GM12878 (cell line): ENCODE results near the gene LRRC61. TPM values are rescaled to one million over a fixed set of nuclear protein-coding genes. Genes with fewer than 3 reads are reported as not detected.

ENCODE experiments used
- ATAC-seq: fragments of 200-7000 bp; cut with Tn5 transposase; 3 replicates; pipeline ENCODE4 v1.9.1; 2020; ENCODE audit warnings: mild to moderate bottlenecking, moderate library complexity
- BruUV-seq: library from RNA; stranded (reverse); fragments of 400-500 nt; replicated peaks from 2 replicates; lab custom pipeline; 2021; lab: Mats Ljungman, UMichigan
- CTCF ChIA-PET: fragments of 300-600 bp; sonication (Branson Sonifier 250); formaldehyde crosslinking; extraction: SDS; loops from one replicate; lab custom pipeline; 2021; ENCODE audit warnings: inconsistent platforms; lab: Yijun Ruan, JAX
- POLR2A ChIA-PET: fragments of 350-600 bp; formaldehyde crosslinking; extraction: SDS; loops from one replicate; lab custom pipeline; 2021; ENCODE audit warnings: inconsistent platforms; lab: Charles Lee
- RAD21 ChIA-PET: fragments of 300-600 bp; sonication (Branson Sonifier 250); formaldehyde crosslinking; loops from one replicate; lab custom pipeline; 2023; ENCODE audit warnings: antibody characterized with exemption; ENCODE audit not compliant: unreplicated experiment; lab: Charles Lee
- SMC1A ChIA-PET: fragments of 300-600 bp; sonication (Branson Sonifier 250); formaldehyde crosslinking; loops from one replicate; lab custom pipeline; 2023; ENCODE audit not compliant: unreplicated experiment, uncharacterized antibody; lab: Charles Lee
- DNase-seq: peaks from one replicate; pipeline ENCODE4 v3.0.0-alpha.2; 2011; ENCODE audit warnings: low read depth, low spot score
- FAIRE-seq: peaks from 3 replicates; lab custom pipeline; 2011; peaks lifted over from hg19 to GRCh38; lab: Jason Lieb, UNC
- H2AFZ ChIP-seq: 2 replicates; pipeline ENCODE4 v1.6.0; 2011; ENCODE audit warnings: low read depth, low read length, control low read depth; ENCODE audit not compliant: control insufficient read depth
- H3K27ac ChIP-seq: 2 replicates; pipeline ENCODE4 v1.5.1; 2011; ENCODE audit warnings: control low read depth; ENCODE audit not compliant: control insufficient read depth, insufficient read depth
- H3K27me3 ChIP-seq, 2 experiments: replicated peaks in 1 of 2; 2 replicates each; pipeline versions ENCODE4 v1.6.0 to v1.6.1; 2011; ENCODE audit warnings: low read length in 1 of 2; ENCODE audit not compliant: control insufficient read depth in 2 of 2, insufficient read depth in 2 of 2
- H3K36me3 ChIP-seq, 2 experiments: 2 replicates each; pipeline ENCODE4 v1.5.1; 2011; ENCODE audit warnings: low read length in 1 of 2; ENCODE audit not compliant: control insufficient read depth in 2 of 2, insufficient read depth in 2 of 2
- H3K4me1 ChIP-seq: 2 replicates; pipeline ENCODE4 v1.6.1; 2011; ENCODE audit warnings: mild to moderate bottlenecking, low read length, moderate library complexity, mixed read lengths; ENCODE audit not compliant: control insufficient read depth, insufficient read depth
- H3K4me2 ChIP-seq: 2 replicates; pipeline ENCODE4 v1.6.0; 2011; ENCODE audit warnings: control low read depth; ENCODE audit not compliant: control insufficient read depth, insufficient read depth
- H3K4me3 ChIP-seq: fragments of 200-600 bp; sonication (generic); 2 replicates; pipeline ENCODE4 v1.5.1; 2016
- H3K79me2 ChIP-seq: 2 replicates; pipeline ENCODE4 v1.6.0; 2011; ENCODE audit warnings: low read length; ENCODE audit not compliant: control insufficient read depth, insufficient read depth
- H3K9ac ChIP-seq: 2 replicates; pipeline ENCODE4 v1.8.0; 2011; ENCODE audit warnings: low read length, control low read depth, mixed read lengths; ENCODE audit not compliant: control insufficient read depth, insufficient read depth
- H3K9me3 ChIP-seq: replicated peaks from 3 replicates; pipeline ENCODE4 v1.5.1; 2011; ENCODE audit warnings: mild to moderate bottlenecking, low read length; ENCODE audit not compliant: control insufficient read depth, insufficient read depth
- H4K20me1 ChIP-seq: 2 replicates; pipeline ENCODE4 v1.6.0; 2011; ENCODE audit not compliant: control insufficient read depth, insufficient read depth
- ATF7 ChIP-seq: fragments of 450-650 bp; IDR thresholded peaks from 2 replicates; pipeline ENCODE4 v1.6.1; 2016; ENCODE audit warnings: low read depth, mild to moderate bottlenecking
- CREM ChIP-seq: IDR thresholded peaks from 2 replicates; pipeline ENCODE4 v1.6.1; 2014; ENCODE audit warnings: antibody characterized with exemption, low read depth
- E4F1 ChIP-seq: fragments of 450-650 bp; IDR thresholded peaks from 2 replicates; pipeline ENCODE4 v1.6.1; 2018; ENCODE audit warnings: borderline replicate concordance, mild to moderate bottlenecking; ENCODE audit not compliant: partially characterized antibody
- IRF5 ChIP-seq: fragments of 450-650 bp; IDR thresholded peaks from 2 replicates; pipeline ENCODE4 v1.6.1; 2017; ENCODE audit warnings: borderline replicate concordance
- LARP7 ChIP-seq: fragments of 450-650 bp; IDR thresholded peaks from 2 replicates; pipeline ENCODE4 v1.6.1; 2017; ENCODE audit warnings: mild to moderate bottlenecking
- POLR2AphosphoS5 ChIP-seq: IDR thresholded peaks from 2 replicates; pipeline ENCODE4 v1.6.1; 2011; ENCODE audit warnings: mild to moderate bottlenecking, low read length, inconsistent platforms
- SUPT20H ChIP-seq: IDR thresholded peaks from 2 replicates; pipeline ENCODE4 v1.6.1; 2011; ENCODE audit warnings: low read depth, mild to moderate bottlenecking, low read length, moderate library complexity, borderline replicate concordance; ENCODE audit not compliant: control insufficient read depth
- TARDBP ChIP-seq: IDR thresholded peaks from 2 replicates; pipeline ENCODE4 v1.6.1; 2016; ENCODE audit warnings: borderline replicate concordance
- TCF7 ChIP-seq: IDR thresholded peaks from 2 replicates; pipeline ENCODE4 v1.6.1; 2014; ENCODE audit warnings: antibody characterized with exemption, borderline replicate concordance
- YY1 ChIP-seq: IDR thresholded peaks from 2 replicates; pipeline ENCODE4 v1.6.1; 2011; ENCODE audit warnings: low read depth, mild to moderate bottlenecking, low read length
- ZNF207 ChIP-seq: fragments of 450-650 bp; IDR thresholded peaks from 2 replicates; pipeline ENCODE4 v1.6.1; 2014; ENCODE audit warnings: antibody characterized with exemption, mild to moderate bottlenecking, borderline replicate concordance
- WGBS: methylation state at CpG from one replicate; pipeline ENCODE4 v1.1.6; 2016; ENCODE audit warnings: low lambda C conversion rate; ENCODE audit not compliant: insufficient replicate concordance, insufficient coverage; ENCODE audit errors: missing lambda C conversion rate; 5-methylcytosine and 5-hydroxymethylcytosine counted together
- in situ Hi-C: fragments of 300-500 bp; cut with MboI; formaldehyde crosslinking; loops from 9 replicates; pipeline ENCODE4 v1.14.3; 2018; ENCODE audit warnings: mixed read lengths
- intact Hi-C: fragments of 100-400 bp; cut with micrococcal nuclease; formaldehyde crosslinking; loops from one replicate; pipeline ENCODE4 v1.14.2; 2022; ENCODE audit not compliant: unreplicated experiment
- polyA plus RNA-seq, 11 experiments: library from polyadenylated mRNA; depleted of rRNA in 4 of 11; unstranded in 6 of 11; stranded (reverse) in 5 of 11; fragments of >200 nt; fragmentation: Nextera tagmentation in 4 of 11; fragmentation: Illumina TruSeq in 1 of 11; extraction: Ambion mirVana in 4 of 11; extraction: Trizol in 1 of 11; gene quantifications; 1 replicate in 1 of 11; 2 replicates in 10 of 11; pipeline versions ENCODE4 v1.2.1 to v1.2.3, GENCODE V29; 2011 to 2016; ENCODE audit warnings: inconsistent platforms in 2 of 11, missing spikeins in 2 of 11, low read depth in 1 of 11
- total RNA-seq, 4 experiments: library from RNA; depleted of rRNA in 3 of 4; stranded (reverse); fragments of >200 nt in 3 of 4; fragmentation: Illumina TruSeq in 1 of 4; extraction: Trizol in 1 of 4; gene quantifications; 2 replicates each; pipeline versions ENCODE4 v1.2.1 to v1.2.3, GENCODE V29; 2013 to 2021

Gene LRRC61
- total and polyA plus RNA-seq, 10 of the 15 experiments (the other 5 are each of a cell fraction or from before 2014, with no cell fraction given) = 1.4 to 54.2 (median 21.8) TPM

GRCh38 chr7:150373049-150373801 lies 50.1 kb downstream of the LRRC61 start:
- WGBS = 90% methylated on average over 21 of the region's 21 CpGs
- H4K20me1 ChIP-seq = no peaks in the 10 kb centered on the region; the same call in 1 of the 2 replicates
- TF ChIP-seq POLR2AphosphoS5 = peak; percentile 57
- TF ChIP-seq ZNF207 = no peak
- TF ChIP-seq LARP7 = 0 out of 2 replicates have a peak, but pooled peaks have one; percentile 20
- RAD21 ChIA-PET = interaction anchor here (0.8 to 2.9 kb wide), 5 partner anchors 7 to 33 kb away, joined by 3 to 15 read pairs (median 5); a partner anchor contains a TSS
- peaks cover 47% of the 10 kb centered on the region for H3K4me1 ChIP-seq
- no peak for FAIRE-seq
- POLR2A ChIA-PET = interaction anchor here (0.8 to 6.2 kb wide), 5 partner anchors 15 to 50 kb away, joined by 3 to 89 read pairs (median 4); partner anchors contain the start of genes ACTR3C and LRRC61
- H3K79me2 ChIP-seq = peaks cover 63% of the 10 kb centered on the region
- peaks cover 17 to 20% of the 10 kb centered on the region in 2 experiments for H3K36me3 ChIP-seq
- H3K4me2 ChIP-seq = peak overlapping the region; percentile 58; the same call in 1 of the 2 replicates
- in situ Hi-C loops (no loop called here), intact Hi-C loops (no loop called here)
- BruUV-seq = TSS peak; percentile 6
- peak; percentile 3; the same call in 2 of the 3 replicates for ATAC-seq
- H3K27ac ChIP-seq = peak overlapping the region; percentile 70
- H2AFZ ChIP-seq = no peak overlapping the region
- SMC1A ChIA-PET = interaction anchor here (0.9 to 3.0 kb wide), 5 partner anchors 17 to 37 kb away, joined by 3 to 21 read pairs (median 3); a partner anchor contains a TSS
- H3K9ac ChIP-seq = peak overlapping the region; percentile 24; the same call in 1 of the 2 replicates
- CTCF ChIA-PET = interaction anchor here (0.9 to 2.1 kb wide), 7 partner anchors 12 to 78 kb away, joined by 3 to 22 read pairs (median 4); a partner anchor contains a TSS
- no peaks in the 10 kb centered on the region for H3K9me3 ChIP-seq
- H3K4me3 ChIP-seq = peak overlapping the region; percentile 58; the same call in 1 of the 2 replicates
- no peak for DNase-seq
- no peaks in the 10 kb centered on the region for H3K27me3 ChIP-seq

GRCh38 chr7:150374026-150374425 lies 50.9 kb downstream of the LRRC61 start:
- DNase-seq (no peak), ATAC-seq (no peak), FAIRE-seq (no peak)
- intact Hi-C loops = no loop called here
- ChIA-PET CTCF (interaction anchor here (0.8 to 2.1 kb wide), 9 partner anchors 12 to 312 kb away, joined by 3 to 22 read pairs (median 4); a partner anchor contains a TSS), RAD21 (interaction anchor here (0.8 to 2.9 kb wide), 6 partner anchors 8 to 34 kb away, joined by 3 to 15 read pairs (median 5); a partner anchor contains a TSS), POLR2A (interaction anchor here (0.6 to 6.2 kb wide), 8 partner anchors 8 to 1808 kb away, joined by 3 to 89 read pairs (median 4); partner anchors contain the start of genes ACTR3C and LRRC61), SMC1A (interaction anchor here (1.2 to 3.0 kb wide), 7 partner anchors 12 to 47 kb away, joined by 3 to 21 read pairs (median 4); a partner anchor contains a TSS)
- no peaks in the 10 kb centered on the region for H3K9me3 ChIP-seq
- peaks cover 17 to 20% of the 10 kb centered on the region in 2 experiments for H3K36me3 ChIP-seq
- H2AFZ ChIP-seq = no peak overlapping the region
- H3K9ac ChIP-seq = peak overlapping the region; percentile 41; the same call in 1 of the 2 replicates
- H4K20me1 ChIP-seq = no peaks in the 10 kb centered on the region; the same call in 1 of the 2 replicates
- in situ Hi-C loops = no loop called here
- peak overlapping the region; percentile 22; the same call in 1 of the 2 replicates for H3K4me3 ChIP-seq
- BruUV-seq = no TSS peak
- peak overlapping the region; percentile 70 for H3K27ac ChIP-seq
- 95% methylated on average over 4 of the region's 4 CpGs for WGBS
- H3K4me2 ChIP-seq = peak overlapping the region; percentile 58
- peaks cover 59% of the 10 kb centered on the region for H3K79me2 ChIP-seq
- no peaks in the 10 kb centered on the region for H3K27me3 ChIP-seq
- H3K4me1 ChIP-seq = peaks cover 50% of the 10 kb centered on the region
- TF ChIP-seq TARDBP (no peak), ATF7 (no peak), TCF7 (no peak), E4F1 (no peak), SUPT20H (no peak), CREM (no peak), YY1 (no peak), IRF5 (no peak)
